ENCODE measurements around the gene WFIKKN2.

Gene WFIKKN2

DNA sequence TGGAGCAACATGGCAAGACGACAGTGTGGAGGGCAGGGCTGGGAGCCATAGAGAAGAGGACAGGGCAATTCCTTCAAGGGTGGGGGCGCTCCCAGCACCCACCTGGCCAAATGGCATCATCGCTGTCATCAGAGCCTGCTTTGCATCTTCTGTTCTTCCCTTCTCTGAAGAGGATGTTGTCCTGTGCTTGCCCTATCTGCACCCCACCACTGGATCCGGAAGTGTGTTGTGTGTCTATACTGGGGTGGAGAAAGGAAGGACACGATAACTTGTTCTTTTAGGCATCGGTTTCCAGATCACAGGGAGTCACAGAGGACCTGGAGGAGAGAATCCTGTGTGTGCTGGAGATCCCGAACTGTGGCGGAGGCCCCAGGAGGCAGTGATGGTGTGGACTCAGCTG is 42.4 kb upstream of the WFIKKN2 start:
- Histone ChIP-seq H3K36me3 (ENCODE audit: control insufficient read depth, insufficient read depth, low read length) (no peaks in the 10 kb centered on the region), H3K4me3 (replicated peaks; ENCODE audit: low read depth, low read length) (no peak overlapping the region), H3K27me3 (replicated peaks; ENCODE audit: control insufficient read depth, insufficient read depth, low read length) (no peaks in the 10 kb centered on the region)
- no peak for DNase-seq (ENCODE audit: extremely low read depth, insufficient read length)
- TF ChIP-seq, protein P1, sequence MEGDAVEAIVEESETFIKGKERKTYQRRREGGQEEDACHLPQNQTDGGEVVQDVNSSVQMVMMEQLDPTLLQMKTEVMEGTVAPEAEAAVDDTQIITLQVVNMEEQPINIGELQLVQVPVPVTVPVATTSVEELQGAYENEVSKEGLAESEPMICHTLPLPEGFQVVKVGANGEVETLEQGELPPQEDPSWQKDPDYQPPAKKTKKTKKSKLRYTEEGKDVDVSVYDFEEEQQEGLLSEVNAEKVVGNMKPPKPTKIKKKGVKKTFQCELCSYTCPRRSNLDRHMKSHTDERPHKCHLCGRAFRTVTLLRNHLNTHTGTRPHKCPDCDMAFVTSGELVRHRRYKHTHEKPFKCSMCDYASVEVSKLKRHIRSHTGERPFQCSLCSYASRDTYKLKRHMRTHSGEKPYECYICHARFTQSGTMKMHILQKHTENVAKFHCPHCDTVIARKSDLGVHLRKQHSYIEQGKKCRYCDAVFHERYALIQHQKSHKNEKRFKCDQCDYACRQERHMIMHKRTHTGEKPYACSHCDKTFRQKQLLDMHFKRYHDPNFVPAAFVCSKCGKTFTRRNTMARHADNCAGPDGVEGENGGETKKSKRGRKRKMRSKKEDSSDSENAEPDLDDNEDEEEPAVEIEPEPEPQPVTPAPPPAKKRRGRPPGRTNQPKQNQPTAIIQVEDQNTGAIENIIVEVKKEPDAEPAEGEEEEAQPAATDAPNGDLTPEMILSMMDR (IDR thresholded peaks at IDR 0.05; ENCODE audit: insufficient read depth, low read length, poor library complexity, severe bottlenecking): no peak

DNA sequence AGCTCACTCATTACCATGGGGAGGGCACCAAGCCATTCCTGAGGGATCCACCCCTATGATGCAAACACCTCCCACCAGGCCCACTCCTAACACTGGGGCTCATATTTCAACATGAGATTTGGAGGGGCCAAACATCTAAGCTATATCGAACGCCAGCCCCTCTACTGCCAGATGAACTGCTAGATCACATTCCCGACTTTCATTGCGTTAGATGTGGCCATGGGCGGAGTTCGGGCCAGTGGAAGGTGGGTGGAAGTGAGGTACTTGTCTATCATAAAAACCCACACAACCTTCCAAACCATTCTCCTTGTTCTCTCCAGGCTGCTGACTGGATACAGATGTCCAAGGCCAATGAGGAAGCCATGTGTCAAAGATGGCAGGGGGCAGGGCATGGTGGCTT is 41.0 kb upstream of the WFIKKN2 start:
- no peaks in the 10 kb centered on the region for H3K36me3 ChIP-seq (ENCODE audit: control insufficient read depth, insufficient read depth, low read length)
- TF ChIP-seq, protein P1 (IDR thresholded peaks at IDR 0.05; ENCODE audit: insufficient read depth, low read length, poor library complexity, severe bottlenecking): no peak
- DNase-seq (ENCODE audit: extremely low read depth, insufficient read length): no peak
- no peak overlapping the region for H3K4me3 ChIP-seq (replicated peaks; ENCODE audit: low read depth, low read length)
- H3K27me3 ChIP-seq (replicated peaks; ENCODE audit: control insufficient read depth, insufficient read depth, low read length): no peaks in the 10 kb centered on the region

DNA sequence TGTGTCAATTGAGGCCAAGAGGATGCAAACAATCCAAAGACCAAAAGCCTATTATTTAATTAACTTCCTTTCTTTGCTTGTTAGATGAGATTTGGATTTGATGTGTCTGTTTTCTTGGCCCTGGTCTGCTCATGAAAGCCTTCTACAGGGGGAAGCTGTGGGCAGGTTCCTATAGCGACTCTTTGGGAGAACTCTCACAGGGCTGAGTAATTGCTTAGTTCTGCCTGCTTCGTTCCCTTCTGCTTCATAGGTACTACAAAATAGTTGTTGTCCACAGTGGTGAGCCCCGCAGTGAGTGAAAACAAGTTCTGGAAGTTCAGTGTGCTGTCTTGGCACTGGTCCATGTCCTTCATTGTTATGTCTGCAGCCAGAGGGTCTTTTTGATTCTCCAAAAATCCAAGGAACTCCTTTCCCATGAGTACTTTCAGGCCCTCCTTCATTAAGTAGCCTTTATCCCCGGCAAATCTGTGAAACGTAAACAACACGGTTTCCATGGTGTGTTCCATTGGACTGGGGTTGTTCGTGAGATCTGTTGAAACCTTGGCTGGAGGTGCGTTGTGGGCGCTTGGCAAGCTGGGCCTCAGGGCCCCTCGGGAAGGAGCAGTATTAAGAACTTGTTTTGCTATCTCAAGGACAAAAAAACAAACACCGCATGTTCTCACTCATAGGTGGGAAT is 38.1 kb upstream of the WFIKKN2 start:
- no peak for DNase-seq (ENCODE audit: extremely low read depth, insufficient read length)
- no peaks in the 10 kb centered on the region for H3K27me3 ChIP-seq (replicated peaks; ENCODE audit: control insufficient read depth, insufficient read depth, low read length)
- no peak overlapping the region for H3K4me3 ChIP-seq (replicated peaks; ENCODE audit: low read depth, low read length)
- no peaks in the 10 kb centered on the region for H3K36me3 ChIP-seq (ENCODE audit: control insufficient read depth, insufficient read depth, low read length)
- TF ChIP-seq, protein P1 (IDR thresholded peaks at IDR 0.05; ENCODE audit: insufficient read depth, low read length, poor library complexity, severe bottlenecking): no peak

DNA sequence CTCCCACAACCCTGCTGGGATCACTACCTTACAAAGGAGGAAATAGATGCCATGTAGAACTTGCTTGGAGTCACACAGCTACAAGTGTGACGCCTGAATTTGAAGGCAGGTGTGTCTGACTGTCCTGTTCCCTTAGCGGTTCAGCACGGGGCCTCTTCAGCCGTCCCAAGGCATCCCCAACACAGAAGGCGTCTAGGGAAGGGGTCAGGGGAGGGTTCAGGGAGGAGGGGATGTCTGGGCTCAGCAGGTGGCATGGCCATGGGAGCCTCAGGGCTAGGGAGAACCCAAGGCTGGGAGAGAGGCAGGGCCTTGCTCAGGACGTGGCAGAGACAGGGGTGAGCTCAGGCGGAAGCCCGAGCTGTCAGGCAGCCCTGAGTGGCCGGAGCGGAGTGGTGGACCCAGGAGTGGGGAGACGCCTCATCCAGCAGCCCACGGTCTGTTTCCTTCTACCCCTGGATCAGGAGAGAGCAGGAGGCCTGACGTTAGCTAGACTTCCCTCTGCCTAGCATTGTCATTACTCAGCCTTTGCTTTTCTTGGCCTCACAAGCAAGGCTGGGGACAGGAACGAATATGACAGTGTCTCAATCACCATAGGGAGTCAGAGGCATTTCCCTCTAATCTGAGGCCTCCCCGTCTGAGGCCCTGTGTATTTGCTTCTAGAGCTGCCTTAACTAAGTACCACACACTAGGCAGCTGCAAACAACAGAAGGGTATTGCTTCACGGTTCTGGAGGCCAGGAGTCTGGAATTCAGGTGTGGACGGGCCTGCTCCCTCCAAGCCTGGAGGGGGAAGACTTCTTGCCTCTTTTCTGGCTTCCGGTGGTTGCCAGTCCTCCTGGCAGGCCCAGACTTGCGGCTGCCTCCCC is 36.7 kb upstream of the WFIKKN2 start:
- no peak for DNase-seq (ENCODE audit: extremely low read depth, insufficient read length)
- no peaks in the 10 kb centered on the region for H3K27me3 ChIP-seq (replicated peaks; ENCODE audit: control insufficient read depth, insufficient read depth, low read length)
- TF ChIP-seq, protein P1 (IDR thresholded peaks at IDR 0.05; ENCODE audit: insufficient read depth, low read length, poor library complexity, severe bottlenecking): no peak
- no peaks in the 10 kb centered on the region for H3K36me3 ChIP-seq (ENCODE audit: control insufficient read depth, insufficient read depth, low read length)
- H3K4me3 ChIP-seq (replicated peaks; ENCODE audit: low read depth, low read length): no peak overlapping the region

DNA sequence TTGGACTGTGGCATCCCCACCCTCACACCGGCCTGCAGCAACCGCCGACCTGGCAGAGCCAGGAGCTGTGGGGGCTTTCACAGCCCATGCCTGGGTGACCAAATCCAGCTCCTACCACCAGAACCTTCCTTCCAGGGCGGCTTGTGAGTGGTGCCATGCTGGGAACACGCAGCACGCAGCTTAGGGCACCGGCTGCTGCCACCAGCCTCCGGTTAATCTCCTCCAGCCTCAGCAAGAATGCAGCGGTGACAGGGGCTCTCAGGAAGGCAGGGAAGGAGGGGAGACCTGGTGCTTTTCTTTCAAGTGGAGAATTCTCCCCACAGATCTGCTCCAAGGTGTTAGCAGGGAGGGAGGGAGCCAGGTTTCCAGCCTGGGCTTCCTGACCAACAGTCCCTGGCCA is 35.8 kb upstream of the WFIKKN2 start:
- DNase-seq (ENCODE audit: extremely low read depth, insufficient read length): no peak
- Histone ChIP-seq H3K4me3 (replicated peaks; ENCODE audit: low read depth, low read length) (no peak overlapping the region), H3K36me3 (ENCODE audit: control insufficient read depth, insufficient read depth, low read length) (no peaks in the 10 kb centered on the region), H3K27me3 (replicated peaks; ENCODE audit: control insufficient read depth, insufficient read depth, low read length) (no peaks in the 10 kb centered on the region)
- TF ChIP-seq, protein P1 (IDR thresholded peaks at IDR 0.05; ENCODE audit: insufficient read depth, low read length, poor library complexity, severe bottlenecking): no peak
